Hindlimb muscle (tissue), 1 donor: ENCODE data around the gene MGAT3. TPM values are rescaled to one million over a fixed set of nuclear protein-coding genes. Genes with fewer than 3 reads are reported as not detected.

ENCODE experiments used
- DNase-seq: peaks from one replicate; pipeline ENCODE4 v3.0.0-alpha.2; 2013
- polyA plus RNA-seq: library from polyadenylated mRNA; unstranded; fragments of 120-200 nt; gene quantifications from one replicate; pipeline ENCODE4 v1.2.1, GENCODE V29; 2013; ENCODE audit not compliant: insufficient read length

Gene MGAT3
- polyA plus RNA-seq, 1 donor: 4.1 TPM

GRCh38 chr22:39530692-39531331, 74.0 kb downstream of the MGAT3 start:
- DNase-seq: no peak

- peak; percentile 100 for DNase-seq
Observed at GRCh38 chr22:39532215-39533073, 75.6 kb downstream of the MGAT3 start, which contains the start of gene RPS19BP1. Gene RPS19BP1, minus strand, starts transcription at chr22:39532748. Its CDS starts 10 bp downstream, at chr22:39532738.

- DNase-seq: no peak
Observed at GRCh38 chr22:39534092-39534506, 77.3 kb downstream of the MGAT3 start.

- DNase-seq: peak; percentile 81
Observed at GRCh38 chr22:39534591-39535356, 78.0 kb downstream of the MGAT3 start.

- DNase-seq: no peak
Observed at GRCh38 chr22:39535357-39535725, 78.5 kb downstream of the MGAT3 start.

- DNase-seq: no peak
Observed at GRCh38 chr22:39535831-39536449, 79.1 kb downstream of the MGAT3 start.

GRCh38 chr22:39536711-39537110, 79.9 kb downstream of the MGAT3 start:
- no peak for DNase-seq

- no peak for DNase-seq
Observed at GRCh38 chr22:39537975-39538374, 81.2 kb downstream of the MGAT3 start.

Other genes with a start within 250 kb of the MGAT3 start
- gene PDGFB, start 212.0 kb upstream of the MGAT3 start, polyA plus RNA-seq: 26.6 TPM
- 2,719 TPM for gene RPL3, start 137.4 kb upstream of the MGAT3 start, polyA plus RNA-seq
- 13.0 TPM for gene SYNGR1, start 107.0 kb upstream of the MGAT3 start, polyA plus RNA-seq
- 26.6 TPM for gene TAB1, start 57.2 kb upstream of the MGAT3 start, polyA plus RNA-seq
- gene MIEF1, start 45.3 kb downstream of the MGAT3 start, polyA plus RNA-seq: 17.0 TPM
- gene ATF4, start 63.5 kb downstream of the MGAT3 start, polyA plus RNA-seq: 326 TPM
- 54.2 TPM for gene RPS19BP1, start 75.7 kb downstream of the MGAT3 start, polyA plus RNA-seq
- gene CACNA1I, start 113.7 kb downstream of the MGAT3 start, polyA plus RNA-seq: 1.1 TPM